K562 (cell line): ENCODE measurements around the gene C1orf116. TPM values are rescaled to one million over a fixed set of nuclear protein-coding genes. Genes with fewer than 3 reads are reported as not detected.

Source experiments
- BACH1 ChIP-seq: fragments of 200-800 bp; sonication (Bioruptor generic); IDR thresholded peaks from 2 replicates; pipeline ENCODE4 v1.6.1; 2016; ENCODE audit warnings: missing genetic modification characterization, missing compliant biosample characterization
- CREB5 ChIP-seq: fragments of 250-450 bp; sonication (Bioruptor Pico); IDR thresholded peaks from 2 replicates; pipeline ENCODE4 v1.5.0; 2020; ENCODE audit warnings: mild to moderate bottlenecking
- ETV1 ChIP-seq: fragments of 450-650 bp; conservative IDR thresholded peaks from 2 replicates; pipeline ENCODE4 v1.6.1; 2016; ENCODE audit warnings: missing genetic modification characterization, control low read depth, low read depth, missing compliant biosample characterization
- FOSL1 ChIP-seq: fragments of 200-800 bp; sonication (Bioruptor generic); conservative IDR thresholded peaks from 2 replicates; pipeline ENCODE4 v1.6.1; 2016; ENCODE audit warnings: missing genetic modification characterization, missing compliant biosample characterization
- FOXK1 ChIP-seq: sonication (generic); formaldehyde crosslinking; IDR thresholded peaks from 2 replicates; pipeline ENCODE4 v1.8.0; 2022; ENCODE audit warnings: missing genetic modification reagents, mild to moderate bottlenecking, borderline replicate concordance
- HDAC3 ChIP-seq: fragments of 450-650 bp; IDR thresholded peaks from 2 replicates; pipeline ENCODE4 v1.6.1; 2018; ENCODE audit warnings: borderline replicate concordance, mild to moderate bottlenecking, moderate library complexity; ENCODE audit not compliant: partially characterized antibody
- HNRNPH1 ChIP-seq: fragments of 200-400 bp; formaldehyde crosslinking; optimal IDR thresholded peaks from 2 replicates; pipeline ENCODE3; 2017; ENCODE audit warnings: low read depth, mild to moderate bottlenecking, low read length, moderate library complexity
- LEF1 ChIP-seq: fragments of 450-650 bp; IDR thresholded peaks from 2 replicates; pipeline ENCODE4 v1.6.1; 2016; ENCODE audit warnings: mild to moderate bottlenecking
- PCBP1 ChIP-seq: fragments of 200-400 bp; formaldehyde crosslinking; IDR thresholded peaks from 2 replicates; pipeline ENCODE4 v1.6.1; 2018; ENCODE audit warnings: mild to moderate bottlenecking, low read depth, low read length; ENCODE audit not compliant: poor library complexity, severe bottlenecking
- PHB2 ChIP-seq: fragments of 450-650 bp; IDR thresholded peaks from 2 replicates; pipeline ENCODE4 v1.6.1; 2017; ENCODE audit warnings: low read depth
- RBM25 ChIP-seq: fragments of 200-400 bp; formaldehyde crosslinking; IDR thresholded peaks from 2 replicates; pipeline ENCODE4 v1.6.1; 2018; ENCODE audit warnings: low read length, low read depth, moderate library complexity; ENCODE audit not compliant: severe bottlenecking
- RCOR1 ChIP-seq, 2 experiments: IDR thresholded peaks; 2 replicates each; pipeline ENCODE4 v1.6.1; 2012; ENCODE audit warnings: low read depth in 2 of 2, low read length in 2 of 2, borderline replicate concordance in 1 of 2, improper control_type of control experiment in 1 of 2
- SOX6 ChIP-seq: fragments of 450-650 bp; IDR thresholded peaks from 2 replicates; pipeline ENCODE4 v1.6.1; 2014; ENCODE audit warnings: mild to moderate bottlenecking
- SUPT5H ChIP-seq: fragments of 450-650 bp; IDR thresholded peaks from 2 replicates; pipeline ENCODE4 v1.6.1; 2016
- TCF3 ChIP-seq: sonication (generic); formaldehyde crosslinking; IDR thresholded peaks from 2 replicates; pipeline ENCODE4 v1.4.0; 2020; ENCODE audit warnings: mild to moderate bottlenecking, missing genetic modification reagents
- ZBTB49 ChIP-seq: sonication (generic); formaldehyde crosslinking; IDR thresholded peaks from 2 replicates; pipeline ENCODE4 v1.8.0; 2022; ENCODE audit warnings: missing genetic modification reagents, mild to moderate bottlenecking, borderline replicate concordance
- ZNF134 ChIP-seq: fragments of 250-450 bp; sonication (Bioruptor Pico); conservative IDR thresholded peaks from 2 replicates; pipeline ENCODE4 v1.4.0; 2020
- ZNF143 ChIP-seq: sonication (generic); formaldehyde crosslinking; IDR thresholded peaks from 2 replicates; pipeline ENCODE4 v1.9.0; 2022; ENCODE audit warnings: mild to moderate bottlenecking, missing genetic modification reagents
- ZNF184 ChIP-seq: sonication (generic); formaldehyde crosslinking; IDR thresholded peaks from 2 replicates; pipeline ENCODE4 v1.5.0; 2020; ENCODE audit warnings: missing genetic modification reagents
- ZNF668 ChIP-seq: fragments of 250-450 bp; sonication (Bioruptor Pico); IDR thresholded peaks from 2 replicates; pipeline ENCODE4 v1.8.0; 2022; ENCODE audit warnings: mild to moderate bottlenecking, inconsistent platforms
- ZNF780A ChIP-seq: fragments of 250-450 bp; sonication (Bioruptor Pico); IDR thresholded peaks from 2 replicates; pipeline ENCODE4 v1.5.0; 2021; ENCODE audit warnings: mild to moderate bottlenecking
- polyA plus RNA-seq, 8 experiments: library from polyadenylated mRNA; depleted of rRNA in 4 of 8; stranded (reverse) in 5 of 8; unstranded in 3 of 8; fragments of >200 nt; fragmentation: Nextera tagmentation in 2 of 8; fragmentation: Illumina TruSeq in 1 of 8; extraction: Ambion mirVana in 2 of 8; extraction: Trizol in 1 of 8; gene quantifications; 2 replicates each; pipeline versions ENCODE4 v1.2.1 to v1.2.3, GENCODE V29; 2011 to 2014; ENCODE audit warnings: inconsistent platforms in 1 of 8, missing spikeins in 1 of 8
- total RNA-seq, 7 experiments: library from RNA; depleted of rRNA in 6 of 7; stranded (reverse); fragments of >200 nt in 6 of 7; fragmentation: Illumina TruSeq in 2 of 7; extraction: Trizol in 2 of 7; gene quantifications; 2 replicates each; pipeline versions ENCODE4 v1.2.1 to v1.2.3, GENCODE V29; 2011 to 2021; ENCODE audit warnings: low replicate concordance in 1 of 7
- TF ChIP-seq, protein P1 (sequence below): fragments of 450-650 bp; IDR thresholded peaks from 2 replicates; pipeline ENCODE4 v1.6.1; 2017; ENCODE audit warnings: antibody characterized with exemption
- TF ChIP-seq, protein P2 (sequence below), 2 experiments: fragments of 450-650 bp in 1 of 2; sonication (generic) in 1 of 2; formaldehyde crosslinking in 1 of 2; IDR thresholded peaks in 1 of 2; conservative IDR thresholded peaks in 1 of 2; 2 replicates each; pipeline versions ENCODE4 v1.6.1 to v1.8.1; 2016 to 2023; ENCODE audit warnings: mild to moderate bottlenecking in 2 of 2, moderate library complexity in 2 of 2, inconsistent platforms in 1 of 2, missing genetic modification reagents in 1 of 2

C1orf116 gene
- total and polyA plus RNA-seq, 9 of the 15 experiments (the other 6 are each of a cell fraction or from before 2014, with no cell fraction given) = 0.62 to 3.0 (median 0.95) TPM

GRCh38 chr1:207079706-207080241 is 47.2 kb upstream of the C1orf116 start (continued):
- TF ChIP-seq, protein P1, sequence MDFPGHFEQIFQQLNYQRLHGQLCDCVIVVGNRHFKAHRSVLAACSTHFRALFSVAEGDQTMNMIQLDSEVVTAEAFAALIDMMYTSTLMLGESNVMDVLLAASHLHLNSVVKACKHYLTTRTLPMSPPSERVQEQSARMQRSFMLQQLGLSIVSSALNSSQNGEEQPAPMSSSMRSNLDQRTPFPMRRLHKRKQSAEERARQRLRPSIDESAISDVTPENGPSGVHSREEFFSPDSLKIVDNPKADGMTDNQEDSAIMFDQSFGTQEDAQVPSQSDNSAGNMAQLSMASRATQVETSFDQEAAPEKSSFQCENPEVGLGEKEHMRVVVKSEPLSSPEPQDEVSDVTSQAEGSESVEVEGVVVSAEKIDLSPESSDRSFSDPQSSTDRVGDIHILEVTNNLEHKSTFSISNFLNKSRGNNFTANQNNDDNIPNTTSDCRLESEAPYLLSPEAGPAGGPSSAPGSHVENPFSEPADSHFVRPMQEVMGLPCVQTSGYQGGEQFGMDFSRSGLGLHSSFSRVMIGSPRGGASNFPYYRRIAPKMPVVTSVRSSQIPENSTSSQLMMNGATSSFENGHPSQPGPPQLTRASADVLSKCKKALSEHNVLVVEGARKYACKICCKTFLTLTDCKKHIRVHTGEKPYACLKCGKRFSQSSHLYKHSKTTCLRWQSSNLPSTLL = no peak
- TF ChIP-seq ZNF143 (CRISPR knock-in tag) (no peak), FOSL1 (peak; percentile 92), PCBP1 (no peak), HNRNPH1 (no peak), ZNF780A (CRISPR knock-in tag) (no peak), HDAC3 (no peak), ZBTB49 (CRISPR knock-in tag) (no peak), ZNF184 (CRISPR knock-in tag) (no peak), ZNF668 (no peak), BACH1 (tag) (no peak), SOX6 (0 out of 2 replicates have a peak, but pooled peaks have one; percentile 9), RCOR1 (IDR thresholded peaks at IDR 0.05; ENCODE audit: borderline replicate concordance in 1 of 2, low read depth in 2 of 2, low read length in 2 of 2) (peak in 1 of 2 experiments; percentile 44; a peak in 1 of 4 replicates), CREB5 (no peak), TCF3 (CRISPR knock-in tag) (0 out of 2 replicates have a peak, but pooled peaks have one; percentile 6), LEF1 (no peak), FOXK1 (CRISPR knock-in tag) (0 out of 2 replicates have a peak, but pooled peaks have one; percentile 0), PHB2 (no peak), RBM25 (no peak), ETV1 (tag) (no peak), ZNF134 (no peak), SUPT5H (no peak)
- TF ChIP-seq, protein P2, sequence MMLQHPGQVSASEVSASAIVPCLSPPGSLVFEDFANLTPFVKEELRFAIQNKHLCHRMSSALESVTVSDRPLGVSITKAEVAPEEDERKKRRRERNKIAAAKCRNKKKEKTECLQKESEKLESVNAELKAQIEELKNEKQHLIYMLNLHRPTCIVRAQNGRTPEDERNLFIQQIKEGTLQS (IDR thresholded peaks at IDR 0.05) = peak; percentile 37; the same call in 1 of the 2 replicates
- TF ChIP-seq, protein P2 (CRISPR knock-in tag; conservative IDR thresholded peaks at IDR 0.05) = no peak
